H1 (cell line): ENCODE data around the gene NRXN3. TPM values are rescaled to one million over a fixed set of nuclear protein-coding genes. Genes with fewer than 3 reads are reported as not detected.

Experiments
- CTCF ChIA-PET: fragments of 300-600 bp; sonication (Branson Sonifier 250); formaldehyde crosslinking; loops from one replicate; lab custom pipeline; 2021; ENCODE audit not compliant: partially characterized antibody; lab: Charles Lee
- POLR2A ChIA-PET: fragments of 300-600 bp; sonication (Branson Sonifier 250); formaldehyde crosslinking; loops from one replicate; lab custom pipeline; 2021; ENCODE audit warnings: inconsistent platforms; ENCODE audit not compliant: partially characterized antibody; lab: Charles Lee
- DNase-seq, 2 experiments: peaks; one replicate each; pipeline versions ENCODE4 v3.0.0 to v3.0.0-alpha.2; 2010 to 2022; ENCODE audit warnings: low spot score in 2 of 2, low read depth in 1 of 2, mixed read lengths in 1 of 2
- FAIRE-seq: peaks from 2 replicates; lab custom pipeline; 2011; peaks lifted over from hg19 to GRCh38; lab: Jason Lieb, UNC
- H2AFZ ChIP-seq: 2 replicates; pipeline ENCODE4 v1.8.1; 2012; ENCODE audit warnings: low read length, inconsistent platforms
- H2AK5ac ChIP-seq: 2 replicates; pipeline ENCODE4 v1.6.1; 2013; ENCODE audit warnings: low read depth, low read length
- H2BK120ac ChIP-seq: replicated peaks from 2 replicates; pipeline ENCODE3; 2013; ENCODE audit warnings: low read depth, low read length, inconsistent platforms
- H2BK12ac ChIP-seq: 2 replicates; pipeline ENCODE4 v1.6.1; 2013; ENCODE audit warnings: low read depth, low read length
- H2BK15ac ChIP-seq: 2 replicates; pipeline ENCODE4 v1.6.1; 2013; ENCODE audit warnings: low read length
- H2BK20ac ChIP-seq: 2 replicates; pipeline ENCODE4 v1.6.1; 2013; ENCODE audit warnings: low read length
- H2BK5ac ChIP-seq: 2 replicates; pipeline ENCODE4 v1.6.1; 2013; ENCODE audit warnings: low read depth, low read length
- H3K14ac ChIP-seq: 2 replicates; pipeline ENCODE4 v1.6.1; 2013; ENCODE audit warnings: inconsistent platforms; ENCODE audit not compliant: insufficient read length
- H3K18ac ChIP-seq: 2 replicates; pipeline ENCODE4 v1.6.1; 2013; ENCODE audit warnings: low read length; ENCODE audit errors: extremely low read depth
- H3K23ac ChIP-seq: 2 replicates; pipeline ENCODE4 v1.6.1; 2013; ENCODE audit warnings: inconsistent platforms; ENCODE audit not compliant: insufficient read length
- H3K23me2 ChIP-seq: 2 replicates; pipeline ENCODE4 v1.6.1; 2013; ENCODE audit warnings: low read depth, low read length
- H3K27ac ChIP-seq: 2 replicates; pipeline ENCODE4 v1.6.1; 2011; ENCODE audit warnings: low read depth, low read length, inconsistent platforms
- H3K27me3 ChIP-seq, 4 experiments: replicated peaks in 1 of 4; 1 replicate in 1 of 4; 2 replicates in 3 of 4; pipeline versions ENCODE4 v1.6.1 to v1.8.1; 2011 to 2013; ENCODE audit warnings: low read length in 3 of 4, mild to moderate bottlenecking in 3 of 4, inconsistent platforms in 2 of 4, mixed read lengths in 2 of 4, moderate library complexity in 1 of 4; ENCODE audit not compliant: control insufficient read depth in 3 of 4, insufficient read depth in 3 of 4; ENCODE audit errors: extremely low read depth in 1 of 4
- H3K36me3 ChIP-seq, 4 experiments: 2 replicates each; pipeline versions ENCODE4 v1.6.1 to v1.8.1; 2011 to 2013; ENCODE audit warnings: mild to moderate bottlenecking in 4 of 4, low read length in 3 of 4, moderate library complexity in 2 of 4, control low read depth in 1 of 4, inconsistent platforms in 1 of 4; ENCODE audit not compliant: insufficient read depth in 4 of 4, control insufficient read depth in 2 of 4
- H3K4ac ChIP-seq: replicated peaks from 2 replicates; pipeline ENCODE3; 2013; ENCODE audit warnings: low read length, low read depth, mixed read lengths, inconsistent platforms; ENCODE audit not compliant: insufficient read length
- H3K4me1 ChIP-seq, 4 experiments: replicated peaks in 1 of 4; 1 replicate in 1 of 4; 2 replicates in 3 of 4; pipeline versions ENCODE4 v1.6.1 to v1.8.1; 2011 to 2013; ENCODE audit warnings: low read length in 3 of 4, inconsistent platforms in 2 of 4, mixed read lengths in 1 of 4; ENCODE audit not compliant: insufficient read depth in 4 of 4, control insufficient read depth in 3 of 4
- H3K4me2 ChIP-seq, 2 experiments: 2 replicates each; pipeline versions ENCODE4 v1.6.1 to v1.8.1; 2011 to 2013; ENCODE audit warnings: low read depth in 2 of 2, low read length in 2 of 2, control low read depth in 1 of 2, inconsistent platforms in 1 of 2, mild to moderate bottlenecking in 1 of 2; ENCODE audit not compliant: insufficient read depth in 1 of 2
- H3K4me3 ChIP-seq, 4 experiments: fragments of 200-600, 300-600 bp in 1 of 4; sonication (generic), shearing (Covaris generic), sonication (Bioruptor Twin) in 1 of 4; 2 replicates each; pipeline versions ENCODE4 v1.5.1 to v1.8.1; 2011 to 2016; ENCODE audit warnings: low read length in 4 of 4, low read depth in 3 of 4, control low read depth in 2 of 4, inconsistent platforms in 2 of 4, mild to moderate bottlenecking in 2 of 4, mixed read lengths in 1 of 4, moderate library complexity in 1 of 4; ENCODE audit not compliant: insufficient read depth in 2 of 4; ENCODE audit errors: extremely low read depth in 1 of 4
- H3K56ac ChIP-seq: replicated peaks from 2 replicates; pipeline ENCODE3; 2013; ENCODE audit warnings: low read depth, mild to moderate bottlenecking, mixed read lengths, low read length, inconsistent platforms; ENCODE audit not compliant: insufficient read length
- H3K79me1 ChIP-seq: 2 replicates; pipeline ENCODE4 v1.6.1; 2013; ENCODE audit warnings: low read depth, low read length, control low read depth
- H3K79me2 ChIP-seq, 2 experiments: 2 replicates each; pipeline versions ENCODE4 v1.6.1 to v1.8.1; 2012 to 2013; ENCODE audit warnings: low read length in 2 of 2, mild to moderate bottlenecking in 2 of 2, inconsistent platforms in 1 of 2; ENCODE audit not compliant: insufficient read depth in 2 of 2, control insufficient read depth in 1 of 2
- H3K9ac ChIP-seq, 4 experiments: replicated peaks in 1 of 4; 1 replicate in 1 of 4; 2 replicates in 3 of 4; pipeline versions ENCODE4 v1.6.1 to v1.8.1; 2011 to 2013; ENCODE audit warnings: low read depth in 3 of 4, low read length in 3 of 4, control low read depth in 2 of 4, mild to moderate bottlenecking in 2 of 4, moderate library complexity in 2 of 4, inconsistent platforms in 1 of 4; ENCODE audit errors: extremely low read depth in 1 of 4
- H3K9me3 ChIP-seq, 2 experiments: 2 replicates each; pipeline versions ENCODE4 v1.6.1 to v1.8.1; 2012 to 2013; ENCODE audit warnings: mild to moderate bottlenecking in 2 of 2, moderate library complexity in 2 of 2, control low read depth in 1 of 2, inconsistent platforms in 1 of 2, low read depth in 1 of 2, low read length in 1 of 2, mixed read lengths in 1 of 2; ENCODE audit not compliant: insufficient read depth in 2 of 2
- H4K20me1 ChIP-seq, 2 experiments: replicated peaks in 1 of 2; 2 replicates each; pipeline versions ENCODE3 to v1.8.1; 2011 to 2013; ENCODE audit warnings: inconsistent platforms in 2 of 2, low read length in 2 of 2, mild to moderate bottlenecking in 1 of 2; ENCODE audit not compliant: insufficient read depth in 2 of 2, control insufficient read depth in 1 of 2
- H4K5ac ChIP-seq: 2 replicates; pipeline ENCODE4 v1.6.1; 2013; ENCODE audit warnings: low read length, low read depth, mixed read lengths, inconsistent platforms; ENCODE audit not compliant: insufficient read length
- H4K8ac ChIP-seq: 2 replicates; pipeline ENCODE4 v1.8.0; 2013; ENCODE audit warnings: mild to moderate bottlenecking, moderate library complexity, low read length, inconsistent platforms; ENCODE audit not compliant: insufficient read depth; ENCODE audit errors: extremely low read depth
- H4K91ac ChIP-seq: replicated peaks from 2 replicates; pipeline ENCODE3; 2013; ENCODE audit warnings: low read length, mixed read lengths, inconsistent platforms; ENCODE audit not compliant: insufficient read length
- CBX8 ChIP-seq: fragments of 300-800, 300-1000 bp; sonication (generic); IDR thresholded peaks from 2 replicates; pipeline ENCODE4 v1.7.1; 2016; ENCODE audit warnings: low read depth, low read length, borderline replicate concordance
- KDM4A ChIP-seq: IDR thresholded peaks from one replicate; pipeline ENCODE4 v1.7.1; 2012; ENCODE audit warnings: low read depth, mild to moderate bottlenecking, moderate library complexity, low read length, inconsistent platforms; ENCODE audit not compliant: severe bottlenecking
- WGBS, 2 experiments: shearing (Covaris generic) in 1 of 2; methylation state at CpG; one replicate each; pipeline versions ENCODE4 v1.1.6 to v1.1.7; 2013 to 2015; ENCODE audit warnings: low lambda C conversion rate in 2 of 2, mixed read lengths in 2 of 2, inconsistent platforms in 1 of 2, low coverage in 1 of 2, missing lambda C conversion rate in 1 of 2; ENCODE audit not compliant: insufficient replicate concordance in 2 of 2, insufficient coverage in 1 of 2, insufficient read length in 1 of 2; ENCODE audit errors: extremely low coverage in 1 of 2, missing lambda C conversion rate in 1 of 2; 5-methylcytosine and 5-hydroxymethylcytosine counted together
- polyA plus RNA-seq, 7 experiments: library from polyadenylated mRNA; depleted of rRNA in 3 of 7; stranded (reverse) in 5 of 7; unstranded in 2 of 7; fragments of >200 nt in 5 of 7; fragments of 200-250 nt in 2 of 7; gene quantifications; 1 replicate in 5 of 7; 2 replicates in 1 of 7; 4 replicates in 1 of 7; pipeline versions ENCODE4 v1.2.1 to v1.2.3, GENCODE V29; 2011 to 2013; ENCODE audit warnings: missing spikeins in 2 of 7, mixed read lengths in 2 of 7
- total RNA-seq: library from RNA; stranded (reverse); fragmentation: NEBNext Ultra II Directional; extraction: Animal tissue kit (Norgen Biotek cat#: 25700); gene quantifications from 2 replicates; pipeline ENCODE4 v1.2.1, GENCODE V29; 2021

The NRXN3 gene
- total and polyA plus RNA-seq, 2 of the 8 experiments (the other 6 are each of a cell fraction or from before 2014, with no cell fraction given) = 2.6 to 4.1 TPM

DNA sequence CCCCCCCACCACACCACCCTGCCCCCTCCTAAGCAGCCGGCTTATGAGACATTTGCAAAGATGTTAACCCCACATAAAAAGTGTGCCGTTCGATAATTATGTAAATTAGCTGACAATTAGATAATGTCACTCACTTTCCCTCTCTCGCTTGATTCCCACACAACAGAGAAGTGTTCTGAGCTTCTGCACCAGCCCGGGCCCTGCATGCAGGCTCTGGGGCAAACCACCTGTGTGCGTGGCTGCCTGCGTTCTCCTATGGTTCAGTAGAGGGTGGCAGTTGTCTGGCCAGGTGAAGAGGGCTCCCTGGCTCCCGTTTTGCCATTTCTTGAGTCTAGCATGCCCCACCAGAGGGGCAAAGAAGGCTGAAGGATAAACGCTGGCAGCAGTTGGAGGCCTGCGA lies 68.0 kb downstream of the NRXN3 start:
- Histone ChIP-seq H3K56ac (no peak overlapping the region), H3K23ac (no peak overlapping the region), H4K91ac (no peak overlapping the region), H3K36me3 (no peaks in the 10 kb centered on the region), H2BK120ac (no peak overlapping the region), H3K79me1 (no peaks in the 10 kb centered on the region), H2AK5ac (no peak overlapping the region), H3K9ac (no peak overlapping the region), H3K18ac (no peak overlapping the region), H4K5ac (no peak overlapping the region), H2BK15ac (no peak overlapping the region), H3K27ac (no peak overlapping the region), H4K8ac (no peak overlapping the region), H3K4ac (no peak overlapping the region), H2AFZ (no peak overlapping the region), H3K4me1 (no peaks in the 10 kb centered on the region), H3K27me3 (no peaks in the 10 kb centered on the region), H3K9me3 (no peaks in the 10 kb centered on the region), H2BK5ac (no peak overlapping the region), H3K4me3 (no peak overlapping the region), H3K4me2 (no peak overlapping the region), H2BK12ac (no peak overlapping the region), H3K23me2 (no peaks in the 10 kb centered on the region), H4K20me1 (no peaks in the 10 kb centered on the region), H3K79me2 (no peaks in the 10 kb centered on the region), H2BK20ac (no peak overlapping the region), H3K14ac (no peak overlapping the region)
- FAIRE-seq (no peak), DNase-seq (no peak)
- POLR2A ChIA-PET = no interaction called here
- TF ChIP-seq KDM4A = no peak
- TF ChIP-seq CBX8 = no peak
- CTCF ChIA-PET = interaction anchor here (1.4 kb wide), 1 partner anchor 11 kb away, joined by 4 read pairs; no protein-coding TSS in a partner anchor
- WGBS, 2 experiments = 93% methylated on average over 10 of the region's 10 CpGs; no CpG with 5 or more reads in 1 of the 2 experiments
